Kidney capillary endothelial cell (primary cell): Measurements from ENCODE around the gene TBC1D23.

ENCODE experiments used
- DNase-seq: peaks from one replicate; pipeline ENCODE4 v3.0.0-alpha.2; 2018; ENCODE audit warnings: low spot score

The TBC1D23 gene

GRCh38 chr3:100352296-100353231 lies 91.8 kb downstream of the TBC1D23 start:
- no peak for DNase-seq

- DNase-seq: no peak
Measured at GRCh38 chr3:100354850-100355249, 94.1 kb downstream of the TBC1D23 start.

GRCh38 chr3:100358413-100358812 lies 97.6 kb downstream of the TBC1D23 start:
- no peak for DNase-seq

GRCh38 chr3:100359035-100359434 lies 98.2 kb downstream of the TBC1D23 start:
- no peak for DNase-seq

DNA sequence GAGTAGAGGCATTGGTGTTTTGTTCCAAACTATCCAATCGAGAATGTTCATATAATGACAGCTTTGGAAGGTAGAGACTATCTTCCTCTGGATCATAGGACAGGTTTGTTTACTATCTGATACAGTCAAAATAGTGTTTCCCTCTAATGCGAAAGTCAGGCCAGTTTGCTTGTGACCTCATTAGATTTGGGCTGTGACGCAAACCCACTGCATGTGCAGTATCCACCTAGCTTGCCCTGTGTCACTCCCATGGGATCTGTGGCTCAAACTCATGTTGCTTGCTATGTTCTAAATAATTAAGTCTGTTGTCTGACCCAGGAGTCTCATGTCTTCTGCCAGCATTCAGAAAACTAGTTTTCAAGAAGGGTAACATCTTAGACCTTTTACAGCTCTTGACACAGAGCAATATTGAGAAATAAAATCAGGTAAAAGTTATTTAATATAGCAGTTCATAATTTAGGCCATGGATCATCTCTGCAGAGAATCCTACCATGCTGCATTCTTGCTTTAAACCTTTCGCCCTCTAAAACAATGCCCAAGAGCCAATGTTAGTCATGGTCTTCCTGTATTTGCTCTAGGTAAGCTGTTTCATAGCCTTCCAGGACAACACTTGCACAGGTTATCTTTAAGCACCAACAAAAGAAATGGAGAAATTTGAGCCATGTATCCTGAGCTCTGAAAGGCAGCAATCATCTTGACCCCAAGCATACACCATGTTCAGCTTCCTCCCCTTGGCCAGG lies 100.1 kb downstream of the TBC1D23 start:
- no peak for DNase-seq

DNA sequence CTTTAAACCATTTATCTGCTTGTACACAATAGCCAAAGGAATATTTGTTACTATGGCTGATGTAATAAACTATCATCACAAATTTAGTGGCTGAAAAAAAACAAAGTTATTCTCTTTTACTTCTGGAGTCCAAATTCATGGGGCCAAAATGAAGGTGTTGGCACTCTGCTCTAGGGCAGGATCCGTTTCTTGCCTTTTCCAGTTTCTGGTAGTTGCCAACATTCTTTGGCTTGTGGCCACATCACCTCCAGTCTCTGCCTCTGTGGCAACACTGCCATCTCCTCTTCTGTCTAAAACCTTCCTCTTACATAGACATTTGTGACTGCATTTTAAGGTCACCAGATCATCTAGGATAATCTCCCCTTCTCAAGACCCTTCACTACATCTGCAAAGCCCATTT lies 101.1 kb downstream of the TBC1D23 start:
- no peak for DNase-seq

GRCh38 chr3:100364421-100364820 lies 103.6 kb downstream of the TBC1D23 start:
- DNase-seq: no peak

- DNase-seq: no peak
Measured at GRCh38 chr3:100366424-100366823, 105.6 kb downstream of the TBC1D23 start.

GRCh38 chr3:100368441-100368840 lies 107.6 kb downstream of the TBC1D23 start:
- no peak for DNase-seq

DNA sequence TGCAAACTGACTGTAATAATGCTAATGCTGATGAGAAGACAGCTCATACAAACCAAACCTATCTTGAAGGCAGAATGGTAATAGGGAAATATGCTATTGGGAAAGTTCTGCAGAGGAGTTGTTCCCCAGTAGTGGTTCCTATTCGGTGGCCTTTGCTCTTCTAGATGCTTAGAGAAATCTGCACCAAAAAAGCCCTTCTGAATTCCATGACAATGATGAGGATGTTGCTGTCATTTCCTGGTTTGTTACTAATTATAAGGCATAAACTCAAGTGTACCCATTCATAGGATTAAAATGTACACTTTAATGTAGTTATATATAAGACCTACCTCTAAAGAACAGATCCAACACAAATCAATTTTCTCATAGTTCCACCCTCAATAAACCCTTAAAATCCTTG lies 110.0 kb downstream of the TBC1D23 start:
- DNase-seq: peak; percentile 52

DNA sequence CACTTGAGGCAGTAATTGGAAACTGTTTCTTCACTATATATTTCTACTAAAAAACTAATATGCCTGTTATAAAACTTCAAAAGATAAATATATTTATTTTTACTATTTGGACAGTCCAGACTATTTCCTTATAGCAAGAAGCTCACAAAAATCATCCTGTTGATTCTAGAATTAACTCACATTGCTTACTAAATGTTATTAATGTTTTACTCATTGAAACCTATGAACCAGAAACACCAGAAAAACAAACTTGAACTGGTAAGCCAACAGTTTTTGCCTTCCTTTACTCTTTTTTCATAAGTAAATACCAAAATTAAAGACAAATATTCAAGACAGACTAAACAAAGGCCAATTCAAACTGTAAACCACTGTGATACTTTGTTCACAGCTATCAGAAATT lies 113.7 kb downstream of the TBC1D23 start:
- DNase-seq: no peak
